Measurements from ENCODE around the gene GPR78.

GPR78 gene

DNA sequence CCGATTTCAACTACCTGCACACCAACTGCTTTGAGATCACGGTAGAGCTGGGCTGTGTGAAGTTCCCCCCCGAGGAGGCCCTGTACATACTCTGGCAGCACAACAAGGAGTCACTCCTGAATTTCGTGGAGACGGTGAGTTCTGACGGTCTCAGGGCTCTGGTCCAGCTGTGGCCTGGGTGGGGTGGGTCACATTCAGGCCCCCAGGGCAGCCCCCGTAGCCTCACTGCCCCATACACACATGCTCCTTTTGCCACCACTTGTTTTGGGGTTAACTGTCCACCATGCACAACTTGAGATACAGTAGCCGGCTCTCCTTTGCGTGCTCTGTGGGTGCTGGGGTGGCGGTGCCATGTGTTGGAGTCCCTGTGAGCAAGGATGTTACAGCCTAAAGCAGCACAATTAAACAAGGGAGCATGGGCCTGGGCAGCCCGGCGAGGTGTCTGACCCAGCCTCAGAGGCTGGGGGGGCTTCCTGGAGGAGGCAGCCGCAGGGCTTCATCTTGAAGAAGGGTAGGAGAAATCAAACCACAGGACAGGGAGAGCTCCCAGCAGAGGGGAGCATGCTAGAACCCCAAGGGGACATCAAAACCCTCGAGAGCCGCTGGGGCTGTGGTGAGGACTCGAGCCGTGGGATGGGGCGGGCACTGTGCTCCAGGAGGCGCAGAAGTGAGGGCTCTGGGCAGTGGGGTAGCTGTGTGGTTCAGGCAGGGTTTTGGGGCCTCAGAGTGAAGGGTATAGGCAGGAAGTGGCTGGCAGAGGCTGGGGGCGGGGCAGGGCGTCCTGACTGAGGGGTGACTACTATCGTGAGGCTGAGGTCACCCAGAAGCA lies 34.4 kb downstream of the GPR78 start:
- Histone ChIP-seq H3K36me3 (ENCODE audit: control insufficient read depth in 1 of 2, insufficient read depth in 2 of 2, low read length in 2 of 2) (peaks cover 71 to 77% of the 10 kb centered on the region in 2 experiments), H3K79me1 (ENCODE audit: low read length) (peaks cover 5% of the 10 kb centered on the region), H3K4ac (ENCODE audit: low read depth, low read length) (no peak overlapping the region)

DNA sequence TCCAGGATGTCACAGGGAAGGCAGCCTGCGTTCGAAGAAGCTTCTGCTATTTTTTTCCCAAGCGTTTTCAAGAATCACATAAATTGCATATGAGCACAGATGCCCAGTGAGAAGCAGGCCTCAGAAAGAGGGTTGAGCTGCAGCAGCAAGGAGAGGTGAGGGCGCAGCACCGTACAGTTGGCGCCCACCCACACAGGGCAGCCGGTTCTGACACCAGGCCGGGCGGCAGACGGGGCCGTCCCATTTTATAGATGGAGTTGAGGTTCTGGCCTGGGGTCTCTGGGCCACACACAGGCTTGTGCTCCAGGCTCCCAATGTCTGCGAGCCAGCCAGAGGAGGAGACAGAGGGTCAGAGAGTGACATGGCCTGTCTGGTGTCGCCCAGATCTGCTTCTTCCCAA lies 35.2 kb downstream of the GPR78 start:
- Histone ChIP-seq H3K18ac (ENCODE audit: low read length) (no peak overlapping the region), H3K79me2 (ENCODE audit: control insufficient read depth, insufficient read depth, low read length, poor library complexity) (no peaks in the 10 kb centered on the region), H3K4me1 (ENCODE audit: control insufficient read depth in 1 of 2, insufficient read depth in 2 of 2, low read length in 2 of 2) (peaks cover 13 to 17% of the 10 kb centered on the region in 2 experiments), H3K4ac (ENCODE audit: low read depth, low read length) (no peak overlapping the region), H3K27me3 (ENCODE audit: insufficient read depth, low read length) (no peaks in the 10 kb centered on the region), H3K79me1 (ENCODE audit: low read length) (peaks cover 5% of the 10 kb centered on the region), H3K36me3 (ENCODE audit: control insufficient read depth in 1 of 2, insufficient read depth in 2 of 2, low read length in 2 of 2) (peaks cover 70 to 79% of the 10 kb centered on the region in 2 experiments), H3K4me2 (ENCODE audit: low read length) (no peak overlapping the region), H3K23ac (ENCODE audit: low read length) (no peak overlapping the region), H2BK12ac (ENCODE audit: low read length) (no peak overlapping the region), H3K27ac (ENCODE audit: low read depth, low read length) (peak overlapping the region; percentile 43), H2AFZ (ENCODE audit: insufficient read depth, low read length, poor library complexity) (no peak overlapping the region), H3K14ac (ENCODE audit: low read length) (no peak overlapping the region), H2BK120ac (ENCODE audit: insufficient read depth, low read length, poor library complexity) (no peak overlapping the region), H3K4me3 (ENCODE audit: low read depth, low read length) (no peak overlapping the region), H3K9ac (ENCODE audit: low read length) (no peak overlapping the region), H2BK5ac (ENCODE audit: low read depth, low read length, poor library complexity) (no peak overlapping the region), H2AK5ac (ENCODE audit: low read length) (no peak overlapping the region), H4K12ac (ENCODE audit: low read depth, low read length) (no peak overlapping the region), H4K8ac (ENCODE audit: low read depth, low read length) (no peak overlapping the region), H3K9me3 (ENCODE audit: insufficient read depth, low read depth, low read length) (no peaks in the 10 kb centered on the region), H4K91ac (ENCODE audit: low read depth, low read length) (peak overlapping the region; percentile 69)
- DNase-seq, result no peak
- no CpG with 5 or more reads among the region's 13 CpGs for WGBS (ENCODE audit: extremely low coverage, insufficient coverage, insufficient read length)

More for the DNA sequence above, 34.4 kb downstream of the GPR78 start:
- no peak for DNase-seq
- no peaks in the 10 kb centered on the region for H3K27me3 ChIP-seq (ENCODE audit: insufficient read depth, low read length)
- H2AFZ ChIP-seq (ENCODE audit: insufficient read depth, low read length, poor library complexity), result no peak overlapping the region
- no peak overlapping the region for H3K23ac ChIP-seq (ENCODE audit: low read length)
- no peak overlapping the region for H3K4me2 ChIP-seq (ENCODE audit: low read length)
- H4K91ac ChIP-seq (ENCODE audit: low read depth, low read length), result no peak overlapping the region
- no peak overlapping the region for H4K8ac ChIP-seq (ENCODE audit: low read depth, low read length)
- H2BK120ac ChIP-seq (ENCODE audit: insufficient read depth, low read length, poor library complexity), result no peak overlapping the region
- no peak overlapping the region for H3K14ac ChIP-seq (ENCODE audit: low read length)
- H3K4me3 ChIP-seq (ENCODE audit: low read depth, low read length), result no peak overlapping the region
- H2BK12ac ChIP-seq (ENCODE audit: low read length), result no peak overlapping the region
- no peak overlapping the region for H2BK5ac ChIP-seq (ENCODE audit: low read depth, low read length, poor library complexity)
- H3K18ac ChIP-seq (ENCODE audit: low read length), result no peak overlapping the region
- no peaks in the 10 kb centered on the region for H3K9me3 ChIP-seq (ENCODE audit: insufficient read depth, low read depth, low read length)
- peaks cover 13 to 17% of the 10 kb centered on the region in 2 experiments for H3K4me1 ChIP-seq (ENCODE audit: control insufficient read depth in 1 of 2, insufficient read depth in 2 of 2, low read length in 2 of 2)
- no peak overlapping the region for H3K9ac ChIP-seq (ENCODE audit: low read length)
- H3K27ac ChIP-seq (ENCODE audit: low read depth, low read length), result peak overlapping the region; percentile 7
- H3K79me2 ChIP-seq (ENCODE audit: control insufficient read depth, insufficient read depth, low read length, poor library complexity), result no peaks in the 10 kb centered on the region
- no CpG with 5 or more reads among the region's 22 CpGs for WGBS (ENCODE audit: extremely low coverage, insufficient coverage, insufficient read length)
- no peak overlapping the region for H2AK5ac ChIP-seq (ENCODE audit: low read length)
- H4K12ac ChIP-seq (ENCODE audit: low read depth, low read length), result no peak overlapping the region

DNA sequence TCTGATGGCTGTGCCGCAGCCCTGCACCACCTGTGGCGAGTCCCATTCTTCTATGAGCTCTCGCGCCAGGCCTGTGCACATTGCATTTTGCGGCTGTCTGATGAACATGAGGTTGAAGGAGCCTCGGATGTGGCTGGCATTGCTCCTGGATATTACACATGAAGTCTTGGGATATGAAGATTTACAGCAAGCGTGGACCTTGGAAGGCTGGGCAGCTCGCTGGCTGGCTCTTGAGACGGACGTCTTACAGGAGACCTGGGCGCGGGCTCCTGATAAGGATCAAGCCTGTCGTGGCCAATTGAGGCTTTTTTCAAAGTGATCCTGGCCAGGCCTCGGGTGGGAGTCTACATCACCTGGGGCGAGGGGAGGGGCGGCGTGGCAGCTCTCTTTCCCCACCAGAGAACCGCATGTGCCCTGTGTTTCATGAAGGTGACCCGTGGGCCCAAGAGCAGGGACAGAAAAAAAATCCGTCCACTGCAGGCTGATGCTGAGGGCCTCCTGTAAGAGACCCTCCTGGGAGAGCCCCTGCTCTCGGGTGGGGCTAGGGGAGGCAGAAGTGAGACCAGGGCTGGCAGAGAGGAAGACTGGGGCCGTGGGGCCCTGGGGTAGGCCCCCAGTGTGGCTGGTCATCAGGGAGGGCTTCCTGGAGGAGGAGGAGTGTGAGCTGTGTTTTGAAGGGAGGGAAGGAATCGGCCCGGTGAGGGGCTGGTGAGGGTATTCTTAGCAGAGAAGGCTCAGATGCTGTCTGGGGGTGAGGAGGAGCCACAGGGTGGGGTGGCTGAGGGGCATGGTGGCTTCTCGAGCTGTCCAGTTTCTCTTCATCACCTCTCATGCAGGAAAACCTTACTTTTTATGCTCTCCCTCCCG lies 36.0 kb downstream of the GPR78 start:
- H3K27ac ChIP-seq (ENCODE audit: low read depth, low read length), result peak overlapping the region; percentile 43
- H3K4me2 ChIP-seq (ENCODE audit: low read length), result no peak overlapping the region
- H2BK12ac ChIP-seq (ENCODE audit: low read length), result peak overlapping the region; percentile 16
- peaks cover 64 to 71% of the 10 kb centered on the region in 2 experiments for H3K36me3 ChIP-seq (ENCODE audit: control insufficient read depth in 1 of 2, insufficient read depth in 2 of 2, low read length in 2 of 2)
- H3K4me1 ChIP-seq (ENCODE audit: control insufficient read depth in 1 of 2, insufficient read depth in 2 of 2, low read length in 2 of 2), result peaks cover 13 to 17% of the 10 kb centered on the region in 2 experiments
- no peak for DNase-seq
- H4K91ac ChIP-seq (ENCODE audit: low read depth, low read length), result peak overlapping the region; percentile 69
- H3K27me3 ChIP-seq (ENCODE audit: insufficient read depth, low read length), result no peaks in the 10 kb centered on the region
- no peak overlapping the region for H3K9ac ChIP-seq (ENCODE audit: low read length)
- peak overlapping the region; percentile 3 for H4K8ac ChIP-seq (ENCODE audit: low read depth, low read length)
- H2AK5ac ChIP-seq (ENCODE audit: low read length), result no peak overlapping the region
- no peak overlapping the region for H2AFZ ChIP-seq (ENCODE audit: insufficient read depth, low read length, poor library complexity)
- H3K79me2 ChIP-seq (ENCODE audit: control insufficient read depth, insufficient read depth, low read length, poor library complexity), result no peaks in the 10 kb centered on the region
- H3K4ac ChIP-seq (ENCODE audit: low read depth, low read length), result no peak overlapping the region
- H2BK5ac ChIP-seq (ENCODE audit: low read depth, low read length, poor library complexity), result peak overlapping the region; percentile 16
- H2BK120ac ChIP-seq (ENCODE audit: insufficient read depth, low read length, poor library complexity), result peak overlapping the region; percentile 24
- no peak overlapping the region for H3K23ac ChIP-seq (ENCODE audit: low read length)
- WGBS (ENCODE audit: extremely low coverage, insufficient coverage, insufficient read length), result no CpG with 5 or more reads among the region's 26 CpGs
- no peak overlapping the region for H3K4me3 ChIP-seq (ENCODE audit: low read depth, low read length)
- H4K12ac ChIP-seq (ENCODE audit: low read depth, low read length), result no peak overlapping the region
- no peaks in the 10 kb centered on the region for H3K9me3 ChIP-seq (ENCODE audit: insufficient read depth, low read depth, low read length)
- peak overlapping the region; percentile 22 for H3K14ac ChIP-seq (ENCODE audit: low read length)
- H3K18ac ChIP-seq (ENCODE audit: low read length), result peak overlapping the region; percentile 59
- H3K79me1 ChIP-seq (ENCODE audit: low read length), result peaks cover 5% of the 10 kb centered on the region

DNA sequence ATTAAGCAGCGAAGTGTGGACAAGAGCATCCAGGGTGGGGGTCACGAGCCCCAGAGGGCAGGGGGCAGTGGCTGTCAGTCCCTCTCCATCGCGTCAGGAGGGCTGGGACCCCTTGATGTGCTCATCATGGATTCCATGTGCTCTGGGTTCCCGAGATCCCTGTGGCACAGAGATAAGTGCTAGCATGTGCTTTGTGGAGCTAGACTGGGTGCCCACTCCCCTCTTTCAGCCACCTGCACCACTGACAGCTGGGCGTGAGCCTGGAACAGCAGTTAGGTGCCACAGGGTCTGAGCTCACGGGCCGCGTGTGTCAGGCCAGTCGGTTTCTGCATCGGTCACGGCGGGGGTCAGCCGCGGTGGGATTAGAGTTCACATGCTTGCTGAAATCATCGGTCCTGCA lies 36.6 kb downstream of the GPR78 start:
- Histone ChIP-seq H3K23ac (ENCODE audit: low read length) (no peak overlapping the region), H3K9ac (ENCODE audit: low read length) (no peak overlapping the region), H3K36me3 (ENCODE audit: control insufficient read depth in 1 of 2, insufficient read depth in 2 of 2, low read length in 2 of 2) (peaks cover 60 to 64% of the 10 kb centered on the region in 2 experiments), H2AK5ac (ENCODE audit: low read length) (no peak overlapping the region), H2AFZ (ENCODE audit: insufficient read depth, low read length, poor library complexity) (no peak overlapping the region), H2BK120ac (ENCODE audit: insufficient read depth, low read length, poor library complexity) (no peak overlapping the region), H4K12ac (ENCODE audit: low read depth, low read length) (no peak overlapping the region), H3K79me2 (ENCODE audit: control insufficient read depth, insufficient read depth, low read length, poor library complexity) (no peaks in the 10 kb centered on the region), H2BK12ac (ENCODE audit: low read length) (no peak overlapping the region), H2BK5ac (ENCODE audit: low read depth, low read length, poor library complexity) (no peak overlapping the region), H3K18ac (ENCODE audit: low read length) (no peak overlapping the region), H3K4me3 (ENCODE audit: low read depth, low read length) (no peak overlapping the region), H4K8ac (ENCODE audit: low read depth, low read length) (no peak overlapping the region), H3K9me3 (ENCODE audit: insufficient read depth, low read depth, low read length) (no peaks in the 10 kb centered on the region), H3K79me1 (ENCODE audit: low read length) (peaks cover 5% of the 10 kb centered on the region), H3K14ac (ENCODE audit: low read length) (no peak overlapping the region), H4K91ac (ENCODE audit: low read depth, low read length) (peak overlapping the region; percentile 38), H3K4me2 (ENCODE audit: low read length) (no peak overlapping the region), H3K4ac (ENCODE audit: low read depth, low read length) (no peak overlapping the region), H3K27ac (ENCODE audit: low read depth, low read length) (no peak overlapping the region), H3K27me3 (ENCODE audit: insufficient read depth, low read length) (no peaks in the 10 kb centered on the region), H3K4me1 (ENCODE audit: control insufficient read depth in 1 of 2, insufficient read depth in 2 of 2, low read length in 2 of 2) (peaks cover 13 to 17% of the 10 kb centered on the region in 2 experiments)
- WGBS (ENCODE audit: extremely low coverage, insufficient coverage, insufficient read length), result no CpG with 5 or more reads among the region's 16 CpGs
- no peak for DNase-seq
